HG03460 (cell line): Measurements from ENCODE around the gene DAAM1.

Experiments
- ATAC-seq: cut with Tn5 transposase; IDR thresholded peaks from one replicate; pipeline ENCODE4 v1.9.1; 2021; ENCODE audit not compliant: unreplicated experiment

DAAM1 gene

DNA sequence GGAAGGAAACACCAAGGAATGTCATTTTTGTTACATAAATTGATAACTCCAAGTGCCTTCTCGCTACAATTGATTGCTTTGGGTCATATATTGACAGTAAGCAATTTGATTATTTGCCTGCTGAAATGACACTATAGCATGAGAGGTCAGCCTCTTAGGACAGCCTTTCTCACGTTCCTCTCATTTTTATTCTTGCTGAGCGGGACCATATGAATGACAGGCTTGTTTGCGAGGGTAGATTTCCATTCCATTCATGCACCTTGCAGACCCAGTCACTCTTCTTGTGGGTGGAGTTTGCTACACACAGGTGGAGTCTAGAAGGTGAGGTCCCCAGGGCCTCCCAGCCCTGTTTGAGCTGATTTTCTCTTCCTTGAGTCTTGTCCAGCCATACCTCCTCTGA is 27.3 kb downstream of the DAAM1 start:
- no peak for ATAC-seq

DNA sequence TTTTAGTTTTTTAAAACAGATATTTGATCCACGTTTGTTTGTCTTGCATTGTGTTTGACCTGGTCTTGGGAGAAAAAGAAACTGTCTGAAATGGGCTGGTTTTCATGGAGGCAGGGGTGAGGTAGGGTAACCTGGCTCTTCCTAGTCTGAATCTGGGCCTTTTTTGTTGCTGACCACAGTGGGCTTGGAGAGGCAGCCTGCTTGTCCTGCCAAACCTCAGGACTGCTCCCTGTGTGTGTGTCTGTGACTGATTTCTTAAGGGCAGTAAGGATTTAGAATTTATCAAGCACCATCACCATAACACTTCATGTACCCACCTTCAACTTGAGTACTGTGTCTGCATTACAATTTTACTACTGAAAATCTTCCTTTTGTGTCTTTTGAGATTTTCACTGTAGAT is 28.5 kb downstream of the DAAM1 start:
- ATAC-seq: no peak

DNA sequence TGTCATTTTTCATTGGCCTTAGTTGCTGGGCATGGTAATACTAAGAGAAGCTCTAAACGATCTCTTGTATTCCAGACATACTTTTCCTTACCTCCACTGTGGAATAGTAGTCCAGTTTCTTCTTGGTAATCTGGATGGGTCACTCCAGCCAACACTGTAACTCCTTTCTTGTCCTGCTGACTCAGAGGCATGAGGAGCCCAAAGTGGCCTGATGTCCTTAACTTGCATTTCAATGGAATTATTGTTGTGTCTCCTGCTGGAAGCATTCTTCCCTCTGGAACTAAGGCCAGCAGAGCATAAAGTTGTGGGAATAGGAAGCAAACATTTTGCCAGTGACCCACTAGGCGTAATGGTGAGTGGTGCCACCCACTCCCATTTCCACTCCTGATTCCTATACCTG is 33.1 kb downstream of the DAAM1 start:
- no peak for ATAC-seq

DNA sequence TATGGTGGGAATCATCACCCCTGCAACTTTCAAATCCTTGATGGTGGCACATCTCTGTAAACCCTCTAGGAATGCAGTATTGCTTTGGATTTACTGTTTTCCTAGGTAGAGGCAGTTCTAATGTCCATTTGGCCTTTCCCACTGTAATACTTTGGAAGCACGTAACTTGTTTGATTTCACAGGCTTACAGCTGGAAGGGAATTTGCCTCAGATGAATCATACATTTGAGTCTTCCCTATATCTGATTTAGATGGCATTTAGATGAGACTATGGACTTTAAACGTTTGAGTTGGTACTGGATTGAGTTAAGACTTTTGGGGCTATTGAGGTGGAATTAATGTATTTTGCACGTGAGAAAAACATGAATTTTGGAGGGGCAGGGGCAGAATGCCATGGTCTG is 35.9 kb downstream of the DAAM1 start:
- no peak for ATAC-seq

DNA sequence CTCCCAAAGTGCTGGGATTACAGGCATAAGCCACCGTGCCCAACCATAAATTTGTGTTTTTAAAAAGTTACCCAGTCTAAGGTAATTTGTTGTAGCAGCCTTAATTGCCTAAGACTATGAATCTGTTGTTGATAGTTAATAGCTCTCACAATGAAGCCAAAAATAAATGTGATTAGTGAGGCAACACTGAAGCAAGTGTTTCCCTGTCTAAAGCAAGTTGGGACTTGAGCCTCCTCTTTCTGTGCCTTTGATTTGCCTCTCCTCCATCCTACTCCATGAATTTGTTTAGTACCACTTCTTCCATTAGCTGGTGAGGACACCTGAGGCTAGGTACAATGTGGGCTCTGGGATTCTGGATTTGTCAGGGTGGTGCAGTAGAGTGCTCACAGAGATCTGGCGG is 36.8 kb downstream of the DAAM1 start:
- ATAC-seq: no peak

DNA sequence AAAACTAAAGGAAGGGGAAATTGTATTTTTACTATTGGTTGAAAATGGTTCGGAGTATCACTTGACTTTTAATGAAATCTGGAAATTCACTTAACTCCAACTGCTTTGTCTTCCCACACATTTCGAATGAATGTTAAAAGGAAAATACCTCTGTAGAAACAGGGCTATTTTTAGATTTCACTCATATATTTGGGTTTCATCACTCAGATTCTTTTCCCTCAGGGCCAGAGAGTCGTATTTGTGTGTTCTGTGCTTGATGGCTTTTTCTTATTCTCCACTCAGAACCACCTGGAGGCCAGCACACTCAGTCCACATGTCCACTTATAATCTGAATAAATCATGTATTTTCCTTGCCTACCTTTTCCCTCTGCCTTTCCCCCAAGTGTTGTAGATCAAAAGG is 40.0 kb downstream of the DAAM1 start:
- ATAC-seq: no peak

DNA sequence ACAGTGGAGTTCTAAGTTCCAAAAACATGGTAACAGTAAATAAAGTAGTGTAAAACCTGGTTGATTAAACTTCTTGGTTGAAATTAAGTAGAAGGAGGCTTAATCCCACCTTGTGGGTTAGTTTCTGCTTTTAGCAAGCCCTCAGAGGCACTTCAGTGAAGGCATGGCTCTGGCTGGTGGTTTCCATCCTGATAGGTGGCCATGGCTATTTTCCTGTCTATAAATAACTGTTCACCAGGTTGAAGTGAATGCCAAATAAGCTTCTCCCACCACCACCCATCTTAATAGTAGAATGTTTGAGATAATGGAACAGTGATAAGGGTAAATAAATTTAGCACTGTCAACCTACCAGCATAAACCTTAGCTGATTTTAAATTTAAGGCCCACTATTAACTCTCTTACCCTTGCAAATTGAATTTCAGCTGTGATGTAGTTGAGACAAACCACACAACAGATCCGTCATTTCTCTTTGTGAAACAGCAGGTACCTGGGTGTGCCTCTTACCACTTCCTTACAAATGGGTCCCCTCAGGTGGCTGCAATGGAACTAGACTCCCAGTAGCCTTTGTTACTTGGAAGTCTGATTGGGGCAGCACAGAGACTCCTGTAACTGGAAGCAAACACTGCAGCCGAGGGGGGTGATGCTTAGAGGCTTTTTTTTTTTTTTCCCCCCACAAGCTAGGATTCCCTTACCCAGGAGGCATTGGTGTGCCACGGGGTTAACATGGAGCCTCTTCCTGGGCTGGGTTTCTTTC is 41.4 kb downstream of the DAAM1 start:
- no peak for ATAC-seq

DNA sequence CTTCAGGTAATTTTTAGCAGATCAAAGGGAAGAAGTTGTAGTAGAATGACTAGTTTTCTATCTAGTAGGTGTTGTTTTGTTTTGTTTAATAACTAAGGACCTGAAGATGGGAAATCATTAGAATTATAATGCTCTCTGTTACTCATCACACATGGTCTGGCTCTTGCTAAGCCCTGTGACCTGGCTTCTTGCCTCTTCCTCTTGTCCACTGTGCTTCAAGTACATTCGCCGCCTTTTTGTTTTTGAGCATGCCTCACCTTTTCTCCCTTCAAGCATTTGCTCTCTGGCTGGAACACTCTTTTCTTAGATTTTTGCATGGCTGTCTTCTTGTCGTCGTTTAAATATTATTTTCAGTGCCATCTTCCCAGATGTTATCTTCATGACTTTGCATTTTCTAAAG is 47.7 kb downstream of the DAAM1 start:
- ATAC-seq: no peak

DNA sequence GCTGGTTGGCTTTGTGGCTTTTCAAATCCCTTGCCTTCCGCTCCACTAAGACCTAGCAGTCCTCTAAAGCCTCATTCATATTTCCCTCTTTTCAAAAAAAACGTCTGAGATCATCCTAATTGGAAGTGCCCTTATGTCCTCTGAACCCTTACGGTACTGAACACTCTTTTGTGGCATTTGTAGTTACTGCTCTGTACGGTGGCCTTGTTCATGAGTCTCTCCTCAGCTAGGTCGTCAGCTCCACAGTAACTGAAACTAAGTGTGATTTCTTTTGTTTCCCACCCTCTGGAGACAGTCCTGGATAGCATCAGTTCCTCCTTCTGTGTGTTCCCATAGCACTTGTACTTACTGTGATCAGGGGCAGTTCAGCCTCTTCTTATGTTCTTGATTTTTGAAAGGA is 49.7 kb downstream of the DAAM1 start:
- no peak for ATAC-seq

DNA sequence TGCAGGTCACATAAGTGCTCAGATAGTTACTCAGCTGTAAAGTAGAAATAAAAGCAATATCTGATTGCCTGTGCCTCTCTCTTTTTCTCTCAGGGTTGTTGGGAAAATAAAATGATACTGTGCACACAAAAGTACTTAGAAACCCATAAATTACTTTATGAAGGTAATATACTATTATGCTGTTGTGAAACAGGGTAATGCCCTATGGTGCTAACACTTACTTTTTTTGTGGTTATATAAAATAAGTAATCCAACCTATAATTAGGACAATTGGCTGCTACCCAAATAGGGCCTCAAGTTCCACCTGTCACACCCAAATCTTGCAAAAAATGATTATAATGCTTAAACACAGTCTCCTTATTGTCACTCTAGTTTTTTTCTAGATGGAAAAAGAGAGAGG is 50.6 kb downstream of the DAAM1 start:
- no peak for ATAC-seq

DNA sequence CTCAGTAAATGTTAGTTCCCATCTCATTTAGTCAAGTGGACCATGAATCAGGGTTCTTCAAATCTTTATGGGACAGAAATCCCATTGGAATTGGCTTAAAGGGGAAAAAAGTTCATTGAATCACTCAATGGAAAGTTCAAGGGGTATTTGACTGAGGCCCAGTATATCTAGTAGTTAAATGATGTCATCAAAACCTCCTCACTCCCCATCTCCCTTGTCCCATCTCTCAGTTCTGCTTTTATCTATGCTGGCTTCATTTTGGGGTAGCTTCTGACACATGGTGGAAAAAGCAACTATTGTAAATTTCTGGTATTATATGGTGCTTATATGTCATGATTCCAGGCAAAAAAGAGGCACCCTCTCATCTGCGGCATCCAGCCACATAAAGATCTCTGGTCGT is 51.9 kb downstream of the DAAM1 start:
- peak; percentile 93 for ATAC-seq

DNA sequence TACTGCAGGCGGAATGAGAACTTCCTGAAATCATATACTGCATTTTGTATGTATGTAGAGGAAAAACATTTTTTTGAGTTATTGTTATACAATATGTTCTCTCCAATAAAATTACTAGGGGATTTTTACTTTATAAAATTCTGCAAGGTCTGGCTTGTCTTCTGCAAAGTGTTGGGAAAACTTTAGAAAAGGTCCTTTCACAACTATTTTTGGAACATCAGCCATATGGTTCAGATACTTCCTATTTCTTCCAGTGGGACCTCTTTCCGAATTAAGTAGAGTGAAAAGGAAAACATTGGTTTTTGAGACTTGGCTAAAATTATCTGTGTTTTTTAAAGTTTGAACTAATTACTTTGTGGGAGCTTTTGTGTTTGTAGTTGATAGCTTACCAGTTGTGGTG is 52.7 kb downstream of the DAAM1 start:
- no peak for ATAC-seq

DNA sequence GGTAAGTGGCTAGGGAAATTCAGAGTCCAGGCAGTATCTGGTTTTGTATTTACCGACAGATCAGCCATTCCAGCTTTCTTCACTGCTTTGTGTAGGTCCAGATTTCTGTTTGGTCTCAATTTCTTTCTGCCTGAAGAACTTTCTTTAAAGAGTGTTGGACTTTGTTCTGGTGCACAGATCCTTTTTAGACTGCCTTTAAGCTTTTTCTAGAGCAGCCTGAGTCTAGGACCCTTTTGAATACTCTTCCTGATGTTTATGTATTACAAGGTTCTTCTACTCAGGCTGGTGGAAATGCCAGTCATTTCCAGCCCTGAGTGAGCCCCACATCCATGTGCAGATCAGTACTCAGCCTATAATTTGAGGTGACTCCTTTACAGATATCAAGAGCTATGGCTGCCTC is 54.7 kb downstream of the DAAM1 start:
- no peak for ATAC-seq

DNA sequence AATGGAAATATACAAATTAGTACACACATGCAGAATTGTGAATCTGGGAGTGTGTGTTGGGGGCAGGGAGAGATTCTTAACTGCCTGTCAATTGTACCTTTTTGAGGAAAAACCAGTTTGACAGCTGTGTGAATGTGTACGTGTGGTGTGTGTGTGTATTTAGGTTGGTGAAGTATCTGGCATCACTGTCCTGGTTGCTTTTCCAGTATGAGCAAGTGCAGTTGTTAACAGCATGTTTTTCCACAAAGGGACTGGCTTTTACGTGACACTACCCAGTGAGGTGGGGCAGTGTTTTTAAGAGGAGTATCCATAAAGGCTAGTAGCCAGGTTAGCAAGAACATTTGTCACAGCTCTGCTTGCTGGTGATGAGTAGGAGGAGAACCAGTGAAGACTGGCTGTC is 56.1 kb downstream of the DAAM1 start:
- no peak for ATAC-seq

DNA sequence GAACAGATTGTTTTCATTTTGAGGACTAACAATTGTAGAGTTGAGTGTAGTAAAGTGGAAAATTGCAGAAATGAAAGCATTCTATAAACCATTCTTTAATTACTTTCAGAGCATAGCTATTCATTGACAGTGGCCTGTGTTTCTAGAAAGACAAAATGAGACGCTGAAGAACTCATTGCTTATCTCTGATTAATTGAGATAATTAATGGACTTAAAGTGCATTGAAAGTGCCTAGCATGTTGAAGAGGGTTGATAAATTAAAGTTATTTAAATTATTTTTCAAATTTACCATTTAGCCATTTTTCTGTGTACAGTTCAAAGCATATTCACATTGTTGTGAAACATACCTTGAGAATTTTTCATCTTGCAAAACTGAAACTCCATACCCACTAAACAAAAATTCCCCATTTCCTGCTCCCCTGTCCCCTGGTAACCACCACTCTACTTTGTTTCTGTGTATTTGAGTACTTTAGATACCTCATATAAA is 57.4 kb downstream of the DAAM1 start:
- ATAC-seq: peak; percentile 83

DNA sequence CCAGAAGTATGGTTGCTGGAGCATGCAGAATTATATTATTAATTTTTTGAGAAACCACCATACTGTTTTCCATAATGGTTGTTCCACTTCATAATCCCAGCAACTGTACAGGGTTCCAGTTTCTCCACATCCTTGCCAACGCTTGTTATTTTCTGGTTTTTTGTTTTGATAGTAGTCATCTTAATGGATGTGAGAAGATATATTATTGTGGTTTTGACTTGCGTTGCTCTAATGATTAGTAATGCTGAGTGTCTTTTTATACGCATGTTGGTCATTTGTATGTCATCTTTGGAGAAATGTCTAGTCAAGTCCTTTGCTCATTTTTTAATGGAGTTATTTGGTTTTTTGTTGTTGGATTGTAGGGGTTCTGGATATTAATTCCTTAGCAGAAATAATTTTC is 58.1 kb downstream of the DAAM1 start:
- no peak for ATAC-seq

DNA sequence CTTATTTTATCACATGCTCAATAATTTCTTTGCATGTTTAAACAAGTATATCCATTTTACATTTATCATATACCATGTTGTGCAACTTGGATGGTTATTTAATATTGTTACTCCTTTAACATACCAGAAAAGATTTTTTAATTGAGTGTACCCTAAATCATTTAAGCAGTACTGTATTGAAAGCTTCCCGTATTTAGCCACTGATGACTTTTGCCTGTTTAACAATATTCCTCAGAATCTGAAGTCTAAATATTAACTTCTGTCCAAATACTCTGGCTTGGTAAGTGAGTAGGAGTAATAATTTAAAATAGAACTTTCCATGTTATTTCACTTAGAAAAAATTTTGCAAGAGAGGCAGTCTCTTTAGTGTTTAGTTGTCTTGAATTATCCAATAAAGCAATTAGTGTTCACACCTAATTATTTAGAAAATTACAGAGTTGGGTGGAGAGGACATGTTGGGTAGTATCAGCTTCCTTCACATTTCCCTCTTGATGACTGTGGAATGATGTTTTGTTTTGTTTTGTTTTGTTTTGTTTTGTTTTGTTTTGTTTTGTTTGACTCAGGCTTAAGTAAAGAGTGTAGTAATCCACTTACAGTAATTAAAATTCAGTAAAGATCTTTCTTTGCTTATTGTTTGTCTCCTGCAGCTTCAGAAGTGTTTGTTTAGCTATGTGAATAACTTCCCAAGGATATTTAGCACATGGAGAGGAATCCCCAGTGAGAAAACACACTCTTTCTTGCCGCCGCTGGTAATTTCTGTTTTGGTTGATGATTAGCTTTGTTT is 59.5 kb downstream of the DAAM1 start:
- ATAC-seq: no peak

DNA sequence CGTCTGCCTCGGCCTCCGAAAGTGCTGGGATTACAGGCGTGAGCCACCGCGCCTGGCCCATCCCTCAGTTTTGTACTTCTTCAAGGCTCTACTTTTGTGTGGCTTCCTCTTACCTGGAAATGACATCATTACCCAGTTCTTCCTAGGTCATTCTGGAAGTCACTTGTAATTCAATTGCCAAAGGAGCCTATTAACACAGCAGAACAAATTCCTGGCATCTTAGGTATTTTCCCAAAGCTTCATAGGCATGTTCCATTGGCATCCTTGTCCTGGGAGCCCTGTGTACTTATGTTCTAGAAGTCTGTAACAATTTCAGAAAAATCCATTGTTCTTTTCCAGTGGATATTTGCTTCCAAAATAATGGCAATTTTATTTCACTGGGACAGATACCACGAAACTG is 60.6 kb downstream of the DAAM1 start:
- ATAC-seq: no peak

DNA sequence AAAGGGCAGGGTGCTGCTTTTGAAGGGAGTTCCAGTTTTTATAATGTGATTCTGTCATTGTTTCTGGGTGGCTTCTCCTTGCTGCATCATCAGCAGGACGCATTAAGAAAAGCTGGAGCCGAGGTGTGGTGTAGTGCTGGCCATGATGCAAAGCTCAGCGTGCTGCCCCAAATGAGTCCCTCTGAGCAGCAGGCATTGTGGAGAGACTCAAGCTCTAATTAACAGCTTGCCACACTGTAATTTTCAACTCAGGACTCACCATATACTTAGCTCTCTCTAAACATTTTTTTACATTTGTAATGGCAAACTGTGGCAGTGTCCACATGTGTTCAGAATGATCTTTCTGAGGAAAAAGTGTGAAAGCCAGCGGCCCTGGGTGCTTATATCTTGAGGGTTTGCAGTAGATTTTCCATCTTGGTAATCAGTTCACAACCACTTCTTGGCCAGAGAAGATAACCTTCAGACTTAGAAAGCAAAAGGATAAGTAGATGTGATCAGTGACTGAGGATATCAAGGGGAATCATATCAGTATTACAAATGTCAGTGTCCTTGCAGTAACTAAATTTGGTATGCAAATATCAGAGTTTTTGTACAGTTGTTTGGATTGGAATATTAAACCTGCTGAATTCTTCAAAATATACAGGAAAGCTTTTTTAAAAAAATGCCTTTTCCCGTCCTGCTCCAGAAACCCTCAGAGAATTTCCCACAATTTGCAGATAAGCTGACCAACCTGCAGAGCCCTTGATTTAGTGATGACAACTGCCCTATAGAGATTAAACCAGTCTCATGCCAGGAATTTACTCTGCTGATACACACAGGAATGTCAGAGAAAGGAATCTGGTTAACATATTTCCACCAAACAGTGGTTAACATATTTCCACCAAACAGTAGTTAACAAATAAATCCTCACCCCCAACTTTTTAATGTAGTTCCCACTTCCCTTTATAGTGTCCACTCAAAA is 63.6 kb downstream of the DAAM1 start:
- no peak for ATAC-seq

DNA sequence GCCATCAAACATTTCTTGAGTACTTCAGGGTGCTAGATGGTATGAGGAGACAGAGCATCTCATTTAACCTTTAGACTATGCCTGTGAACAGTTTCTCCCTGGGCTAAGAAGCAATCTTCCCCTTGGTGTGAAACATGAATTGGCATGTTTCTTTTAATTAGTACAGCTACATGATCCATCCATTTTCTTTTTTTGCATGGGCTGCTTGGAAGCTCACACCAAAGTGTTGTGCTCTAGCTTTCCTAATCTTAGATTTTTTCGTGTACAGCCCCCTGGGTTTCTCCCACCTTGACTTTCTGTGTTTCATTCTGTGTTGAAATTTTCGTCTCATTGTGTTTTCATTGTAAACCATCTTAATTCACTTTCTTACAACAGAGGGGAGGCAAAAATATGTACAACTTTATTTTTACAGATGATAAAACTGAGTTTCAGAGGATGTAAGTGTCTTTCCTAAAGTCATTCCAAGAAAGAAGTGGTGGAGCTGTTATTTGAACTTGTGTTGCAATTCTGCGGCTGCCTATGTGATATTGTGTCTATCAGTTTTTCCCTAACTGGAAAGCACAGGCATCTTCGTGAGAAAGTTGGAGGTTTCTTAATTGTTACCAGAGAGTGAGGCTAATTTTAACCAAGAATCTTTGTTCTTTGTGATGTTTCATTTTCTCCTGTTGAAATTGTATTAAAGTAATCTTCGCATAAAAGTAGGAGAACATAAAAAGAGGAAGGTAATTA is 64.5 kb downstream of the DAAM1 start:
- no peak for ATAC-seq

DNA sequence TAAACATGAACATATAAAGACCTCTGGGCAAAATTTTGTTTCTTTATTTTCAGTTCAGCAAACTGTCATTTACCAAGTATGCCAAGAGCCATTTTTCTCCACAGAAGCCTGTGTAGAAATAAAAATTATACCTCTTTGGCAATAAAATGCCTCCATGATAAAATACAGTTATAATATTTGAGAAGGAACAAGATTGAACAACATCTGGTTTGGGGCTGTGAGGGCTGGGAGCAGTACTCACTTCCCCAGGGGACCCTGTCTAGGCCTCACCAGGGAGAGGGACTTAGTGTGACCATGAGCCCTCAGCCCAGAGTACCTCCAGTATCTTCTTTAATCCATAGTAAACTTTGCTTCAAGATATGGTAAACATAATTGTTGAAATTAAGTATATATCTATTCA is 65.1 kb downstream of the DAAM1 start:
- ATAC-seq: no peak
